Stimulated activated CD4-positive, alpha-beta T cell treated with anti-CD3 and anti-CD28 coated beads, Interleukin-2, amount 100 ng/mL, for 48 hours (primary cell): ENCODE results near the gene PAX4.
"Not testable (repeated sequence)": the region's sequence is repeated elsewhere in the genome, so short reads cannot be mapped to it uniquely, and the experiment has no call there.

Experiments used
- DNase-seq, 2 donors: peaks; one replicate each; pipeline ENCODE4 v3.0.0-alpha.2; 2020

Gene PAX4

DNA sequence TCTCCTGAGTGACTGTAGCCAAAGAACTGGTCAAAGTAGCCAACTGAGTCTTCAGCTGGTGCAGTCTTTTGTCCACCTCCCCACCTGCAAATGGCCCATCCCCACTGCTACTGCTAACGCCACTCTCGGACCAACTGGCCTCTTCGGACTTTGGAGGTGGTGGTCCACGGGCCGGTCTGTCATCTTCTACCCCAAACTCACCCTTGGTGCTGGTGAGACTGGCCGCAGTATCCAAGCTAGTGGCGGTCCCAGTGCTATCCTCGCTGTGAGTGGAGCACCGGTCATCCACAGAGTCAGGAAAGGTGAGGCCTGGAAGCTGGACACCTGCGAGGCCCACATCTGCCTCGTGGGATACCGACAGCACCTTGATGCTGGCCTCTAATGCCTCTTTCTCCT, 33.3 kb downstream of the PAX4 start:
- DNase-seq: no peak

DNA sequence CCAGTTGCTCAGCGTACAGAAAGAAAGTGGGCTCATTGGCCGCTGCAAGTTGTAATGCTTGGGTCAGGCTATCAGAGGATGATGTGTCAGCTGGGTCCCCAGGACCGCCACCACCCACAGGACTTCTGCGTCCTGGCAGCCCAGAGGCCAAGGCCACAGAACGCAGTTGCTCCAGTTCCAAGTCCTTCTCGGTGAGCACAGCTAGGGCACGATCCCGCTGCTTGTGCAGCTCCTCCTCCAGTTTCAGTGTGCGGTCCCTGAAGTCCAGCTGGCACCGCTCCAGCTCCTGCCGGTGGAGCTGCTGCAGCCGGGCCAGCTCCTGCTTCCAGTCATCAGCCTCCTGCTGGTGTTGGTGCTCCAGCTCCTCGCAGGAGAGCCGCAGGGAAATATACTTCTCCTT, 35.6 kb downstream of the PAX4 start:
- DNase-seq: no peak

DNA sequence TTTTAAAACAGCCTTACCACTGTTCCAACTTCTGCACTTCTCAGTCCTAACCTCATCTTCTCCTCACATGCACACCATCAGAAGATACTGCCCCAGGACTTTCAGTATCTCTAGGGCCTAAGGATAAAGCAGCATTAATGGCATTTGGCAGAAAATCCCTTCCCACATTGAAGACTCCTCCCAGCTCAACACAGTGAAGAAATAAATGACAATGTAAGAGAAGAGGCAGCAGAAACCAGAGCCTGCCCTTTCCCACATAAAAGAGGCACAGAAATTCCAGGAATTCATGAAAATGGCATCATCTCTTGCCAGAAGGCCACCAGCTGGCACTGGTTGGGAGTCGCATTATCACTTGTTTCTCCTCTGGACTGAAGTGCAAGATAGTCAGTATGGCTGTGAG, 36.2 kb downstream of the PAX4 start:
- no peak for DNase-seq

DNA sequence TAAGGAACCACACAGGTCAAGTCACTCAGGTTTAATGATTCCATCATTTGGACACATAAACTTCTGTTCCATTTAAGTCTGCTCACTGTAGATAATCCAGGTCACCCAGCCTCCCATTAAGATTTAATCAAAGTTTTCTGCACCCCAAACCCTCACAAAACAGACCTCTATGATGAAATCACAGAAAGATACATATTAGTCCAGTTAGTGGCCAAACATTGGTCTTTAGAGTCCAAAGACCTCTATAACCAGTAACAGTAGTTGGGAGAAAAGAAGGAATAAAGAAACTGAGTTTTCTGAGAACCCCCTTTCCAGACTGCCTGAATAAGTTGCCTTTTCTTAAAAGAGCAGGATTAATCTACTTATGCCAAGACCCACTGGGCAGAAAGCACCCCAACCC, 37.3 kb downstream of the PAX4 start:
- no peak for DNase-seq

DNA sequence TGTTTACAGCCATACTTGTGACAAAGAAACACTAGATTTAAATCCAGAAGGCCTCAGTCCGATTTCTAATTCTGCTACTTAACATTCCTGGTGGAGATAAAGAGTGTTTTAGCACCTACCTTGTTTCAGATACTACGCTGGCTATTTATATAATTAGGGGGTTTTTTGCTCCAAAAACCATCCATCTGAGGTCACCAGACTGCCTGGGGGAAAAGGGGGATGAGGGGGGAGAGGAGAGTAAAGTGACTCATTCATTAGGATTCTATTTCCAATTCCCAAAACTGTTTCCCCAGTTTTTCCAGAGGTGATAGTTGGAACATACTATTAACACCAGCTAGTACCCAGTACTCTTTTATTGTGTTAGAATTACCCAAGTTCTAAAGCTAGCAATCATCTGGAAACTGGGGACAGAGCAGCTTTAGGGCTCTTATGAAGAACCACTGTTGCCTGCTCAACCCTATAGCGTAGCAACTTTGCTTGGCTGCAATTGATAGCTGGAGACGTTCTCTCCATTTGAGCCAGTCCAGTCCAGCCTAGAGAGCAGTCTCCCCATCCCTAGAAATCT, 39.1 kb downstream of the PAX4 start:
- DNase-seq: no peak

DNA sequence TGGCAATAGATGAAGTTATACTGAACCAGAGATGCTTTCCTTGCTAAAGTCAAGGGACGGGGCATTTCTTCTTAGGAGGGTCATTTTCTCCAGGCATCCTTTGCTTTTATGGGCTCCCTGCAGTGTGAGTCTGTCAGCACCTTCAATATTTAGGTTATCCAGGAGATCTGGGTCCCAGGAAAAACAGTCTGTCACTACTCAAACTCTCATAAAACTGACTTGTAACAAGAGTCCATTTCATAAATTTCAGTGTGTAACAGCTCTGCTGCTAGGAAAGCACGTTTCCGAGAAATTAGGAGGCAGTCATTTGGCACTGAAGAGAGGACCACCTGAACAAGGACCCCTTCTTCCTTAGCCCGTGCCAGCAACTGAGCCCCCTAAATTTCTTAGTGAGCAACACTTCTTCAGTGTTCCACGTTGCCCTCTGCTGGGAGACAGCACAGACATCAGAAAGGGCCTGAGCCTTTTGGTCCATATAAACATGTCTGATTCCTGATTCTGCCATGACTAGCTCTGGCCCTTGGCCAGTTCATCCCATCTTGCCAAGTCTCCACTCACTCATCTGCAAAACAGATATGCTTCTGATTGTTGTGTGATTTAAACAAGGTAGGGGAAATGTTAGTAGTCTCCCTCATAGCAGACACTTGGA, 39.8 kb downstream of the PAX4 start:
- no peak for DNase-seq

- no peak for DNase-seq
Observed at GRCh38 chr7:127571741-127572505, 46.0 kb downstream of the PAX4 start.

DNA sequence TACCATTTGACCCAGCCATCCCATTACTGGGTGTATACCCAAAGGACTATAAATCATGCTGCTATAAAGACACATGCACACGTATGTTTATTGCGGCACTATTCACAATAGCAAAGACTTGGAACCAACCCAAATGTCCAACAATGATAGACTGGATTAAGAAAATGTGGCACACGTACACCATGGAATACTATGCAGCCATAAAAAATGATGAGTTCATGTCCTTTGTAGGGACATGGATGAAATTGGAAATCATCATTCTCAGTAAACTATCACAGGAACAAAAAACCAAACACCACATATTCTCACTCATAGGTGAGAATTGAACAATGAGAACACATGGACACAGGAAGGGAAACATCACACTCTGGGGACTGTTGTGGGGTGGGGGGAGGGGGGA, 49.9 kb downstream of the PAX4 start:
- DNase-seq: not testable (repeated sequence)

- no peak for DNase-seq
Observed at GRCh38 chr7:127566242-127566641, 51.7 kb downstream of the PAX4 start.
